Epidermal melanocyte (primary cell): ENCODE measurements around the gene PRDM4.
"Not testable (repeated sequence)": the region's sequence is repeated elsewhere in the genome, so short reads cannot be mapped to it uniquely, and the experiment has no call there.

Source experiments
- DNase-seq: peaks from one replicate; pipeline ENCODE4 v3.0.0; 2011; ENCODE audit warnings: low spot score; ENCODE audit not compliant: insufficient read length

PRDM4 gene

GRCh38 chr12:107767466-107767865 lies 6.5 kb upstream of the PRDM4 start:
- no peak for DNase-seq

DNA sequence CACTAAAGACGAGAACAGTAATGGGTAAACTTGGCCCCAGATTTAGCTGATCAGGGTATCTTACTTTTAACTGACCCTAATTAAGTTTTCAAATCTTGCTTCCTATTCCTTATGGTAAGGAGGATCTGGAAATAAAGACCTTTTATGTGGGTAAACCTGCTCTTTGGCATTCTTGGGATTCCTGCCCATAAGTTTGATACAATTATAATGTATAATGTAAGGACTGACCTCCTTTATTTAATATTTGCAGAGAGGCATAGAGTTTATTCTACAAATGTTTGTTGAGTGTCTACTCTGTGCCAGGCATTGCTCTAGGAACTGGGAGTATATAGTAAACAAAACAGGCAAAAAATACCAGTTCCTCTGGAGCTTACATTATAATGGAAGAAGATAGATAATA lies 4.4 kb upstream of the PRDM4 start:
- no peak for DNase-seq

DNA sequence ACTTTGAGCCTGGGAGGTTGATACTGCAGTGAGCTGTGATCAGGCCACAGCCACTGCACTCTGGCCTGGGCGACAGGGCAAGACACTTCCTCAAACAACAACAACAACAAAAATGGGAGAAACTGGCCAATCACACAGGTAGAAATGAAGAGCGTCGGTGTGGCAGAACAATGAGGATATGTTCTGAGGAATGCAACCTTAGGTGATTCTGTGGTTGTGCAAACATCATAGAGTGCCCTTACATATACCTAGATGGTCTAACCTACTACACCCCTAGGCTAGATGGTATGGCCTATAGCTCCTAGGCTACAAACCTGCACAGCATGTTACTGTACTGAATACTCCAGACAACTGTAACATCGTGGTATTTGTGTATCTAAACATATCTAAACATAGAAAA lies 3.7 kb upstream of the PRDM4 start:
- DNase-seq: no peak

DNA sequence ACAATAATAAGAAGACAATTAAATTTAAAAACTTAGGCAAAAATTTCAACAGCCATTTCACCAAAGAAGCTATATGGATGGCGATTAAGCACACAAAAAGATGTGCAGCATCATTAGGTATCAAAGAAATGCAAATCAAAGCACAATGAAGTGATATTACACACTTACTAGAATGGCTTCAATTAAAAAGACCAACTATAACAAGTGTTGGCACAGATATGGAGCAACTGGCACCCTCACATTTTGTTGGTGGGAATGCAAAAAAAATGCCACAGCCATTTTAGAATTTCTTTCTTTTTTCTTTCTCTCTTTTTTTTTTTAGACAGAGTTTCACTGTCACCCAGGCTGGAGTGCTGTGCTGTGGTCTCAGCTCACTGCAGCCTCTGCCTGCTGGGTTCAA lies 1.9 kb upstream of the PRDM4 start:
- no peak for DNase-seq

GRCh38 chr12:107761502-107761904 lies 566 bp upstream of the PRDM4 start:
- no peak for DNase-seq

GRCh38 chr12:107760207-107760808 lies 629 bp downstream of the PRDM4 start:
- DNase-seq: no peak

DNA sequence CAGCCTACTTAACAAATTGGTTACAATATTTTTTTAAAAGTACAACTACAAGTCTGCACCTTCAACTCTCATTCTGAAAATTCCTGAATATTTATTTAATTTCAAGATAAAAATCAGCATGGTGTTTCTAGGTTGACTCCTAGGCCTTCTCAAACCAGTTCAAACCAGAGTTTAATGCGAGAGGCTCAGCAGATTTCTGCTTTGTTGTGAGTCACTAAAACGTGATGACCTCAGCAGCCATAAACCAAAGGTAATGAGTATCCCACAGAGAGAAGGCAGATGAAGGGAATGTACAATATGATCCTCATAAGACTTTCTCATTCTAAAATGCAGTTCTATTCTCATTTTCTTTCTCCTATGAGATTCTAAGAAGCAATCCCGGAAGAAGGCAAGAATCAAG lies 1.5 kb downstream of the PRDM4 start:
- DNase-seq: no peak

GRCh38 chr12:107749083-107749482 lies 11.9 kb downstream of the PRDM4 start:
- no peak for DNase-seq

DNA sequence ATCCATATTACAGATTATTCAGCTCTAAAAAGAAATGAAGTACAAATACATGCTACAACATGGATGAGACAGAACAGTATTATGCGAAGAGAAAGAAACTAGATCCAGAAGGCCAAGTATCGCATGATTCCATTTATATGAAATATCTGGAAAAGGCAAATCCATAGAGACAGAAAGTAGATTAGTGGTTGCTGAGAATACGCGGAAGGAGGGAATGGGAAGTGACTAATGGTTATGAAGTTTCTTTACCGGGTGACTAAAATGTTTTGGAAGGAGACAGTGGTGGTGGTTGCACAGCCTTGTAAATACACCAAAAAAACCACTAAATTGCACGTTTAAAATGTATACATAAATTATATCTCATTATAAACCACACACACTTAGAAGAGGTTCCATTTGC lies 12.5 kb downstream of the PRDM4 start:
- DNase-seq: no peak

- no peak for DNase-seq
Measured at GRCh38 chr12:107736914-107737313, 24.0 kb downstream of the PRDM4 start.

GRCh38 chr12:107735763-107736162 lies 25.2 kb downstream of the PRDM4 start:
- no peak for DNase-seq

- DNase-seq: no peak
Measured at GRCh38 chr12:107734139-107734538, 26.8 kb downstream of the PRDM4 start.

GRCh38 chr12:107732365-107732764 lies 28.6 kb downstream of the PRDM4 start:
- no peak for DNase-seq

DNA sequence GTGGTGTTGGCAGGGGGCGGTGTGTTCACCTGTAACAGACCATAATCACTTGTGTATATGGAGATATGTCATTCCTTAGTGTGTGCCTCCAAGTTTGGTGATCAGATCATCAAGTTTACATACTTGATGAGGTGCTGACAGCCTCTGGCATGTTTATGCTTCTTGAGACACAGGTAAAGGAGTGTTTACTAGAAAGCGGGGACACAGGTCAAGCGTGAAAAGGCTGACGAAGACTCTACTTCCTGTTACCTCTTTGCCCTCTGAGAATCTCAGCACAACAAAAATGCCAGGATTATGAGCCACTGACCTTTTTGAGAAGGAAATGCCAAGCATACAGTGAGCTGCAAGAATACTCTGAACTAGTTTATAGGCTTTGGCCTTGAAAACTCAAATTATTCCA lies 29.6 kb downstream of the PRDM4 start:
- DNase-seq: no peak

GRCh38 chr12:107730618-107731341 lies 30.2 kb downstream of the PRDM4 start:
- DNase-seq: no peak

DNA sequence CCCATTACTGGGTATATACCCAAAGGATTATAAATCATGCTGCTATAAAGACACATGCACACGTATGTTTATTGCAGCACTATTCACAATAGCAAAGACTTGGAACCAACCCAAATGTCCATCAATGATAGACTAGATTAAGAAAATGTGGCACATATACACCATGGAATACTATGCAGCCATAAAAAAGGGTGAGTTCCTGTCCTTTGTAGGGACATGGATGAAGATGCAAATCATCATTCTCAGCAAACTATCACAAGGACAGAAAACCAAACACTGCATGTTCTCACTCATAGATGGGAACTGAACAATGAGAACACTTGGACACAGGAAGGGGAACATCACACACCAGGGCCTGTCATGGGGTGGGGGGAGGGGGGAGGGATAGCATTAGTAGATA lies 33.2 kb downstream of the PRDM4 start:
- DNase-seq: not testable (repeated sequence)

GRCh38 chr12:107727327-107727726 lies 33.6 kb downstream of the PRDM4 start:
- not testable (repeated sequence) for DNase-seq

GRCh38 chr12:107718606-107719005 lies 42.3 kb downstream of the PRDM4 start:
- DNase-seq: no peak

DNA sequence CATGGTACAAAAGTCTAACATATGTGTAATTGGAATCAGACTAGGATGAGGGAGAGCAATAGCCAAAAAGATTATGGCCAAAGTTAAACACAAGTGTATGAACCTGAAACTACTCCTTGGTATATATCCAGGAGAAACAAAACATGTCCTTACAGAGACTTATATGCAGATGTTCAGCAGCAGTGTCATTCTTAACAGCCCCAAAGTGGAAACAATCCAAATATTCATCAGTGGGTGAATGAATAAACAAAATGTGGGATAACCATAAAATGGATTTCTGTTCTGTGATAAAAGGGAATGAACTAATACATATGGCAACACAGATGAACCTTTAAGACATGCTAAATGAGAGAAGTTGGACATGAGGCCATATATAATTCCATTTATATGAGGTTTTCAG lies 45.2 kb downstream of the PRDM4 start:
- no peak for DNase-seq

DNA sequence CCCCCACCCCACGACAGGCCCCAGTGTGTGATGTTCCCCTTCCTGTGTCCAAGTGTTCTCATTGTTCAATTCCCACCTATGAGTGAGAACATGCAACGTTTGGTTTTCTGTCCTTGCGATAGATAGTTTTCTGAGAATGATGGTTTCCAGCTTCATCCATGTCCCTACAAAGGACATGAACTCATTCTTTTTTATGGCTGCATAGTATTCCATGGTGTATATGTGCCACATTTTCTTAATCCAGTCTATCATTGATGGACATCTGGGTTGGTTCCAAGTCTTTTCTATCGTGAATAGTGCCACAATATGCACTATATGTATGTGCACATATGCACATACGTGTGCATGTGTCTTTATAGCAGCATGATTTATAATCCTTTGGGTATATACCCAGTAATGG lies 55.4 kb downstream of the PRDM4 start:
- DNase-seq: not testable (repeated sequence)

DNA sequence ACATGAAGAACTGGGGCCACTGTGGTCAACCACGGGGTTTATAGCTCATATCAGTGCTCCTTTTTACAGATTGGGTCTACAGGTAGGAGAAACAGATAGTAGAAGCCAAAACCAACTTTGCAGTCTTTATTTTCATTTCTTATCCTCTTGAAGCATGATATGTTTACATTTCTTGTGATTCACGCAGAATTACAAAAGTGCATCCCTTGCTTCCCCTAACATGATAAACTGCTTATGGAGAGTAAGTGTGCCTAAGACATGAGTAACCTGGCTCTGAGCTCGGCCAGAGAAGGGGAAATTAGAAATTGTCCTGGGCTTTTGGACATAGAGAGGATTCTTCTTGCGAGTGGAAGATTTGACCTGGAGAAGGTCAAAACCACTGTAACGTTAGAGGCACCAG lies 56.9 kb downstream of the PRDM4 start:
- no peak for DNase-seq

DNA sequence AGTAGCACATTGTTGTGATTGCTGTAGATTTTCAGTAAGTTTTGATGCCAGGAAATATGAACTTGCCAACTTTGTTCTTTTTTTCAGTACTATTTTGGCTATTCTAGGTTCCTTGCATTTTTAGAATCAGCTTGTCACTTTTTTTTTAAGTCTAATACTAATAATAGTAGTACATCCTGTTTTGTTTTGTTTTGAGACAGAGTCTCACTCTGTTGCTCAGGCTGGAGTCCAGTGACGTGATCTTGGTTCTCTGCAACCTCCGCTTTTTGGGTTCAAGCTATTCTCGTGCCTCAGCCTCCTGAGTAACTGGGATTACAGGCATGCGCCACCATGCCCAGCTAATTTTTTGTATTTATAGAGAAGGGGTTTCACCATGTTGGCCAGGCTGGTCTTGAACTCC lies 58.8 kb downstream of the PRDM4 start:
- no peak for DNase-seq

- DNase-seq: not testable (repeated sequence)
Measured at GRCh38 chr12:107695772-107696171, 65.2 kb downstream of the PRDM4 start.
